Peyer's patch (tissue), 4 donors: ENCODE measurements around the gene ZBTB22. TPM values are rescaled to one million over a fixed set of nuclear protein-coding genes. Genes with fewer than 3 reads are reported as not detected.

ENCODE experiments used
- DNase-seq, 3 donors: peaks; one replicate each; pipeline ENCODE4 v3.0.0-alpha.2; 2017 to 2019
- H3K27ac ChIP-seq, 4 donors: fragments of 200-600 bp; sonication (generic); one replicate each; pipeline ENCODE4 v1.5.1; 2016 to 2019
- H3K27me3 ChIP-seq, 2 donors: fragments of 200-600 bp; sonication (generic); one replicate each; pipeline ENCODE4 v1.5.1; 2019
- H3K36me3 ChIP-seq, 3 donors: fragments of 200-600 bp; sonication (generic); one replicate each; pipeline ENCODE4 v1.5.1; 2016 to 2019
- H3K4me1 ChIP-seq, 4 donors: fragments of 200-600 bp; sonication (generic); one replicate each; pipeline ENCODE4 v1.5.1; 2016 to 2019
- H3K4me3 ChIP-seq, 4 donors: fragments of 200-600 bp; sonication (generic); 1 replicate in 3 of 4; 2 replicates in 1 of 4; pipeline ENCODE4 v1.5.1; 2016 to 2019; ENCODE audit warnings: mild to moderate bottlenecking in 1 of 4
- H3K9me3 ChIP-seq, 4 donors: fragments of 200-600 bp; sonication (generic); one replicate each; pipeline ENCODE4 v1.5.1; 2016 to 2019; ENCODE audit warnings: mild to moderate bottlenecking in 1 of 4
- CTCF ChIP-seq, 6 experiments: fragments of 450-650 bp in 4 of 6; fragments of 200-600 bp in 2 of 6; sonication (generic) in 1 of 6; IDR thresholded peaks; one replicate each; pipeline ENCODE4 v1.5.1; 2017 to 2019; ENCODE audit warnings: antibody characterized with exemption in 6 of 6, mild to moderate bottlenecking in 3 of 6, moderate library complexity in 1 of 6
- POLR2A ChIP-seq, 2 donors: fragments of 450-650 bp; IDR thresholded peaks; one replicate each; pipeline ENCODE4 v1.5.1; 2017; ENCODE audit warnings: antibody characterized with exemption in 2 of 2, mild to moderate bottlenecking in 2 of 2, moderate library complexity in 2 of 2
- total RNA-seq, 4 donors: library from RNA; depleted of rRNA; stranded (reverse); fragments of >200 nt; gene quantifications; one replicate each; pipeline ENCODE4 v1.1.0, GENCODE V29; 2016

Gene ZBTB22
- total RNA-seq, 4 donors from 2014 or later = 11.6 to 27.6 (median 20.2) TPM

GRCh38 chr6:33314943-33315792 is 2.4 kb downstream of the ZBTB22 start:
- Histone ChIP-seq H3K36me3 (peaks cover 0 to 28% (median 0%) of the 10 kb centered on the region in 3 donors), H3K27me3 (no peaks in the 10 kb centered on the region), H3K27ac (peak overlapping the region; percentile 92 to 99 (median 96)), H3K9me3 (no peaks in the 10 kb centered on the region), H3K4me1 (peaks cover 4 to 65% (median 23%) of the 10 kb centered on the region in 4 donors), H3K4me3 (peak overlapping the region; percentile 67 to 90 (median 80))
- peak; percentile 54 to 89 (median 87) for DNase-seq
- TF ChIP-seq POLR2A (IDR thresholded peaks at IDR 0.05) (peak; percentile 17 to 40), CTCF (IDR thresholded peaks at IDR 0.05) (no peak)

- H3K4me1 ChIP-seq = peaks cover 4 to 59% (median 23%) of the 10 kb centered on the region in 4 donors
- H3K36me3 ChIP-seq = peaks cover 0 to 28% (median 0%) of the 10 kb centered on the region in 3 donors
- H3K9me3 ChIP-seq = no peaks in the 10 kb centered on the region
- peak; percentile 69 to 86 (median 78) for DNase-seq
- H3K27me3 ChIP-seq = no peaks in the 10 kb centered on the region
- H3K27ac ChIP-seq = peak overlapping the region; percentile 92 to 99 (median 96)
- no peak for TF ChIP-seq POLR2A (IDR thresholded peaks at IDR 0.05)
- peak overlapping the region; percentile 67 to 90 (median 80) for H3K4me3 ChIP-seq
These were observed 3.0 kb downstream of the ZBTB22 start for GRCh38 chr6:33314515-33314942.

GRCh38 chr6:33313709-33314514 is 3.6 kb downstream of the ZBTB22 start, which contains the start of gene TAPBP:
TSS of gene TAPBP (minus strand) at chr6:33314078. CDS start at chr6:33314041, 37 bp downstream.
- TF ChIP-seq POLR2A (IDR thresholded peaks at IDR 0.05) (peak; percentile 32 to 60), CTCF (IDR thresholded peaks at IDR 0.05) (no peak)
- peak; percentile 80 to 89 (median 82) for DNase-seq
- Histone ChIP-seq H3K4me1 (peaks cover 4 to 53% (median 23%) of the 10 kb centered on the region in 4 donors), H3K9me3 (no peaks in the 10 kb centered on the region), H3K36me3 (peaks cover 0 to 22% (median 0%) of the 10 kb centered on the region in 3 donors), H3K4me3 (peak within 1 kb of the TSS; percentile 67 to 90 (median 80)), H3K27me3 (no peaks in the 10 kb centered on the region), H3K27ac (peak within 1 kb of the TSS; percentile 92 to 99 (median 96))

- H3K27me3 ChIP-seq = no peaks in the 10 kb centered on the region
- H3K36me3 ChIP-seq = peaks cover 0 to 18% (median 0%) of the 10 kb centered on the region in 3 donors
- H3K9me3 ChIP-seq = no peaks in the 10 kb centered on the region
- peak overlapping the region; percentile 67 to 90 (median 80) for H3K4me3 ChIP-seq
- H3K4me1 ChIP-seq = peaks cover 4 to 46% (median 25%) of the 10 kb centered on the region in 4 donors
- TF ChIP-seq POLR2A (IDR thresholded peaks at IDR 0.05) (no peak), CTCF (IDR thresholded peaks at IDR 0.05) (no peak)
- H3K27ac ChIP-seq = peak overlapping the region; percentile 92 to 99 (median 96)
- peak; percentile 68 to 78 (median 74) for DNase-seq
These were observed 4.3 kb downstream of the ZBTB22 start for GRCh38 chr6:33313105-33313708.

GRCh38 chr6:33312361-33313104 is 5.0 kb downstream of the ZBTB22 start:
- H3K27ac ChIP-seq = peak overlapping the region; percentile 92 to 99 (median 96)
- H3K36me3 ChIP-seq = peaks cover 0 to 18% (median 0%) of the 10 kb centered on the region in 3 donors
- no peaks in the 10 kb centered on the region for H3K27me3 ChIP-seq
- peak; percentile 74 to 94 (median 91) for DNase-seq
- H3K4me3 ChIP-seq = peak overlapping the region; percentile 67 to 90 (median 80)
- H3K9me3 ChIP-seq = no peaks in the 10 kb centered on the region
- peaks cover 4 to 45% (median 25%) of the 10 kb centered on the region in 4 donors for H3K4me1 ChIP-seq
- no peak for TF ChIP-seq POLR2A (IDR thresholded peaks at IDR 0.05)
- TF ChIP-seq CTCF (IDR thresholded peaks at IDR 0.05) = no peak
